ENCODE measurements around the gene FNDC10. TPM values are rescaled to one million over a fixed set of nuclear protein-coding genes. Genes with fewer than 3 reads are reported as not detected.

Gene FNDC10
- total RNA-seq, 2 donors from 2014 or later: 0.18 to 2.9 TPM

DNA sequence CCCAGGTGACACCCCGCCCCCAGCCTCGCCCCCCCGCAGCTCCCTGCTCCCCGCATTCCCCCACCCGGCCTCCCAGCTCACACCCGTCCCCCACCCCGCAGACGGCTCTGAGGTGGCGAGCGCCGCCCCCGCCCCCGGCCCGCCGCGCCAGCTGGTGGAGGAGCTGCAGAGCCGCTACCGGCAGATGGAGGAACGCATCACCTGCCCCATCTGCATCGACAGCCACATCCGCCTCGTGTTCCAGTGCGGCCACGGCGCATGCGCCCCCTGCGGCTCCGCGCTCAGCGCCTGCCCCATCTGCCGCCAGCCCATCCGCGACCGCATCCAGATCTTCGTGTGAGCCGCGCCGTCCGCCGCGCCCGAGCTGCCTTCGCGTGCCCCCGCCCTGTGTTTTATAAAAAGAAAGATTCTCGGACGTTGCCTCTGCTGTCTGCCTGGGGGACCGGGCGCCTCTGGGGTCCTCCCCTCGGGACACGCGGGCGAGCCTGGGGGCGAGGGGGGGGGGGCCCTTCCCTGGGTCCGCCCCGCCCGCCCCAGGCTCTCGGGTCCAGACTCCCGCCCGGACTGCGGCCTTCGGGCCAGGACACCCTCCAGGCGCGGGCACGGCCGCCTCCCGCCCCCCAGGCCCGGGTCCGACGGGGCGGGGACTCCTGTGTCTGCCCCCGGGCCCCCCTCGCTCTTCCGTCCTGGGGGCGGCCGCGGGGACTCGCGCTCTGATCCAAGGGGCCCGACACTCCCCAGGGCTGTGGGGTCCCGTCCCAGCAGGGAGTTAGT lies 30.4 kb upstream of the FNDC10 start:
- Mint-ChIP-seq H3K36me3 (peaks cover 0 to 5% of the 10 kb centered on the region in 2 donors), H3K9me3 (no peaks in the 10 kb centered on the region), H3K27ac (peak overlapping the region; percentile 77 to 83)
- DNase-seq (ENCODE audit: low spot score in 2 of 2) (peak; percentile 90 to 96), ATAC-seq (peak; percentile 84 to 86)

GRCh38 chr1:1629430-1630190 lies 29.7 kb upstream of the FNDC10 start:
- Mint-ChIP-seq H3K27ac (peak overlapping the region; percentile 77 to 83), H3K36me3 (peaks cover 0 to 5% of the 10 kb centered on the region in 2 donors), H3K9me3 (no peaks in the 10 kb centered on the region)
- DNase-seq (ENCODE audit: low spot score in 2 of 2) (no peak), ATAC-seq (peak; percentile 43 to 61)

GRCh38 chr1:1628754-1629429 lies 29.0 kb upstream of the FNDC10 start:
- peaks cover 0 to 5% of the 10 kb centered on the region in 2 donors for H3K36me3 Mint-ChIP-seq
- H3K9me3 Mint-ChIP-seq: no peaks in the 10 kb centered on the region
- H3K27ac Mint-ChIP-seq: no peak overlapping the region
- DNase-seq (ENCODE audit: low spot score in 2 of 2) (no peak), ATAC-seq (peak; percentile 7 to 28)

GRCh38 chr1:1627829-1628753 lies 28.2 kb upstream of the FNDC10 start:
- Mint-ChIP-seq H3K36me3 (peaks cover 0 to 5% of the 10 kb centered on the region in 2 donors), H3K27ac (no peak overlapping the region), H3K9me3 (no peaks in the 10 kb centered on the region)
- DNase-seq (ENCODE audit: low spot score in 2 of 2) (no peak), ATAC-seq (no peak)

DNA sequence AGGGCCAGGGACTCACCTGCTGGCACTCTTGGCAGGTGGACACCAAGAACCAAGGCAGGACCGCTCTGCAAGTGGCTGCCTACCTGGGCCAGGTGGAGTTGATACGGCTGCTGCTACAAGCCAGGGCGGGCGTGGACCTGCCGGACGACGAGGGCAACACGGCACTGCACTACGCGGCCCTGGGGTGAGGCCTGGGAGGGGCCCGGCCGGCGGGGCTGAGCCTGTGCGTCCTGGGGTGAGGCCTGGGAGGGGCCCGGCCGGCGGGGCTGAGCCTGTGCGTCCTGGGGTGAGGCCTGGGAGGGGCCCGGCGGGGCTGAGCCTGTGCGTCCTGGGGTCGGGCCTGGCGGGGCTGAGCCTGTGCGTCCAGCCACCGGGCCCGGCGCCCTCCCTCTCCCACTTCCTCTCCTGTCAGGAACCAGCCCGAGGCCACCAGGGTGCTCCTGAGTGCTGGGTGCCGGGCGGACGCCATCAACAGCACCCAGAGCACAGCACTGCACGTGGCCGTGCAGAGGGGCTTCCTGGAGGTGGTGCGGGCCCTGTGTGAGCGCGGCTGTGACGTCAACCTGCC lies 27.4 kb upstream of the FNDC10 start:
- no peak overlapping the region for H3K27ac Mint-ChIP-seq
- ATAC-seq (no peak), DNase-seq (ENCODE audit: low spot score in 2 of 2) (no peak)

GRCh38 chr1:1626207-1627141 lies 26.5 kb upstream of the FNDC10 start:
- Mint-ChIP-seq H3K27ac (no peak overlapping the region), H3K36me3 (peaks cover 0 to 5% of the 10 kb centered on the region in 2 donors), H3K9me3 (no peaks in the 10 kb centered on the region)
- ATAC-seq (no peak), DNase-seq (ENCODE audit: low spot score in 2 of 2) (no peak)

More for the DNA sequence above, 27.4 kb upstream of the FNDC10 start:
- H3K9me3 Mint-ChIP-seq: no peaks in the 10 kb centered on the region
- peaks cover 0 to 5% of the 10 kb centered on the region in 2 donors for H3K36me3 Mint-ChIP-seq

DNA sequence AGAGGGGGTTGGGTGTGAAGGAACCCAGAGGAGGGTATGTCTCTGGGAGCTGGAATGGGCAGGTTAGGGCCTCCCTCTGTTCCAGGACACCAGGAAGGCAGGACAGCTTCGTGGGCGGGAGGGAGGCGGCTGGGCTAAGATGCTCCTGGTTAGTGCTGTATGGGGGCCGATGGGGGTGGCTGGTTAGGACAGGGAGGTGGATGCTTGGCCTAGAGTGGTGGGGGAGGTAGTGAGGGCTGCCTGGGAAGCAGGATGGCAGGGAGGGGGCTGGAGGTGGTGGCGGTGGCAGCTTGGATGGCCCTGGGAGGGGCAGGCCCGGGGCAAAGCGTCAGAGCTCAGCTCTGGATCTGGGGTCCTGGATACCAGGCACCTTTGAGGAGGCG lies 25.9 kb upstream of the FNDC10 start:
- DNase-seq (ENCODE audit: low spot score in 2 of 2): no peak
- H3K9me3 Mint-ChIP-seq: no peaks in the 10 kb centered on the region
- H3K27ac Mint-ChIP-seq: no peak overlapping the region
- peaks cover 0 to 5% of the 10 kb centered on the region in 2 donors for H3K36me3 Mint-ChIP-seq
- no peak for ATAC-seq

- no peak for ATAC-seq
- no peak overlapping the region for H3K27ac Mint-ChIP-seq
- H3K9me3 Mint-ChIP-seq: no peaks in the 10 kb centered on the region
- peaks cover 0 to 4% of the 10 kb centered on the region in 2 donors for H3K36me3 Mint-ChIP-seq
- no peak for DNase-seq (ENCODE audit: low spot score in 2 of 2)
These were observed 25.5 kb upstream of the FNDC10 start for GRCh38 chr1:1625404-1625775.

DNA sequence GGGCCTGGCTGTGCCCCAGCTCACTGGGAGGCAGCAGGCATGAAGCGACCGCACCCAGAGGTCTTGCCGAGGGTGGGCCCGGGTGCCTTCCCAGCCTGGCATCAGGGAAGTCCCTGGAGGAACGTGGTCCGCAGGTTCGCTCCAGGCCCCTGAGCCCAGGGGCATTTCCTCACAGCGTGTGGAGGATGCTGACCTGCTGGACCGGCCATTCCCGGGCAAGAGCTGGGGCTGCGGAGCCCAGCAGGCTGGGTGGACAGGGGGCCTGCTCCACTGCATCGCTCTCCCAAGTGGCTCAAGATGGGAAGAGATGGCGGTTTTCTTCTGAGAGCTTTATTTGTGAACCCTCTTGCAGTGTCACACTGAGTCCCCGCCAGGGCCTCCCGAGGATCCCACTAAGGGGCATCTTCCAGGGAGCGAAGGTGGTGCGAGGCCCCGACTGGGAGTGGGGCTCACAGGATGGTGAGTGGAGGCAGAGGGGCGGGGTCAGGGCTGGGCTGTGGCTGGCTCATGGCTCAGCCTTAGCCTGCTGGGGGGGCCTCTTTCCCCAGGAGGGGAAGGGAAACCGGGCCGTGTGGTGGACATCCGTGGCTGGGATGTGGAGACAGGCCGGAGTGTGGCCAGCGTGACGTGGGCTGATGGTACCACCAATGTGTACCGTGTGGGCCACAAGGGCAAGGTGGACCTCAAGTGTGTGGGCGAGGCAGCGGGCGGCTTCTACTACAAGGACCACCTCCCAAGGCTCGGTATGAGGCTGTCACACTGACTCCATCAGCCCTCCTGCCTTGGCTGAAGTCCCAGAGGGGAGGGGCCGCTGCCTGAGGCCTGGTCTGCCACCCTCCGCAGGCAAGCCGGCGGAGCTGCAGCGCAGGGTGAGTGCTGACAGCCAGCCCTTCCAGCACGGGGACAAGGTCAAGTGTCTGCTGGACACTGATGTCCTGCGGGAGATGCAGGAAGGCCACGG lies 24.8 kb upstream of the FNDC10 start:
- no peaks in the 10 kb centered on the region for H3K36me3 Mint-ChIP-seq
- no peak for ATAC-seq
- H3K9me3 Mint-ChIP-seq: no peaks in the 10 kb centered on the region
- H3K27ac Mint-ChIP-seq: no peak overlapping the region
- DNase-seq (ENCODE audit: low spot score in 2 of 2): no peak

- Mint-ChIP-seq H3K27ac (no peak overlapping the region), H3K36me3 (no peaks in the 10 kb centered on the region), H3K9me3 (no peaks in the 10 kb centered on the region)
- ATAC-seq: no peak
- DNase-seq (ENCODE audit: low spot score in 2 of 2): peak in 1 of 2 donors; percentile 53
These were observed 23.9 kb upstream of the FNDC10 start for GRCh38 chr1:1623631-1624442.

- no peaks in the 10 kb centered on the region for H3K36me3 Mint-ChIP-seq
- no peak for ATAC-seq
- H3K27ac Mint-ChIP-seq: no peak overlapping the region
These were observed 23.3 kb upstream of the FNDC10 start for GRCh38 chr1:1623181-1623630.

GRCh38 chr1:1622788-1623094 lies 22.8 kb upstream of the FNDC10 start:
- H3K36me3 Mint-ChIP-seq: no peaks in the 10 kb centered on the region
- no peaks in the 10 kb centered on the region for H3K9me3 Mint-ChIP-seq
- H3K27ac Mint-ChIP-seq: no peak overlapping the region
- ATAC-seq: no peak
- DNase-seq (ENCODE audit: low spot score in 2 of 2): no peak

More at GRCh38 chr1:1623181-1623630, 23.3 kb upstream of the FNDC10 start:
- DNase-seq (ENCODE audit: low spot score in 2 of 2): no peak
- H3K9me3 Mint-ChIP-seq: no peaks in the 10 kb centered on the region

GRCh38 chr1:1622010-1622787 lies 22.3 kb upstream of the FNDC10 start:
- DNase-seq (ENCODE audit: low spot score in 2 of 2): no peak
- Mint-ChIP-seq H3K9me3 (no peaks in the 10 kb centered on the region), H3K27ac (no peak overlapping the region), H3K36me3 (no peaks in the 10 kb centered on the region)
- ATAC-seq: peak in 1 of 2 donors; percentile 8

Measured in activated naive CD4-positive, alpha-beta T cell treated with anti-CD3 and anti-CD28 coated beads, Interleukin-2, amount 50 U/mL, for 72 hours (primary cell).